GM19455 (cell line): Measurements from ENCODE around the gene KCNJ5.

Experiments
- ATAC-seq: cut with Tn5 transposase; IDR thresholded peaks from one replicate; pipeline ENCODE4 v1.9.1; 2021; ENCODE audit not compliant: unreplicated experiment

Gene KCNJ5

GRCh38 chr11:128946648-128947047, 55.5 kb downstream of the KCNJ5 start:
- no peak for ATAC-seq

GRCh38 chr11:128947773-128948172, 56.6 kb downstream of the KCNJ5 start:
- ATAC-seq, result no peak

- no peak for ATAC-seq
Observed at GRCh38 chr11:128948583-128948982, 57.4 kb downstream of the KCNJ5 start.

GRCh38 chr11:128949791-128950454, 58.8 kb downstream of the KCNJ5 start:
- ATAC-seq, result no peak

- ATAC-seq, result no peak
Observed at GRCh38 chr11:128953151-128953550, 62.0 kb downstream of the KCNJ5 start.

GRCh38 chr11:128955636-128956035, 64.5 kb downstream of the KCNJ5 start:
- no peak for ATAC-seq

GRCh38 chr11:128956401-128957201, 65.4 kb downstream of the KCNJ5 start:
- peak; percentile 59 for ATAC-seq

- no peak for ATAC-seq
Observed at GRCh38 chr11:128957202-128957482, 66.0 kb downstream of the KCNJ5 start.

- ATAC-seq, result no peak
Observed at GRCh38 chr11:128961645-128962044, 70.5 kb downstream of the KCNJ5 start.

GRCh38 chr11:128962896-128963295, 71.7 kb downstream of the KCNJ5 start:
- ATAC-seq, result no peak

- no peak for ATAC-seq
Observed at GRCh38 chr11:128963744-128964325, 72.7 kb downstream of the KCNJ5 start.

- ATAC-seq, result no peak
Observed at GRCh38 chr11:128964463-128964930, 73.3 kb downstream of the KCNJ5 start.

- ATAC-seq, result peak; percentile 97
Observed at GRCh38 chr11:128965485-128965884, 74.3 kb downstream of the KCNJ5 start.

GRCh38 chr11:128967578-128967977, 76.4 kb downstream of the KCNJ5 start:
- no peak for ATAC-seq

- ATAC-seq, result no peak
Observed at GRCh38 chr11:128968916-128969315, 77.8 kb downstream of the KCNJ5 start.
